Measurements from ENCODE around the gene GRN. TPM values are rescaled to one million over a fixed set of nuclear protein-coding genes. Genes with fewer than 3 reads are reported as not detected.

GRN gene
- total RNA-seq, 1 experiment from 2014 or later: 400 TPM

GRCh38 chr17:44323359-44324091 lies 21.6 kb upstream of the GRN start:
- POLR2A ChIA-PET (ENCODE audit: unreplicated experiment): no interaction called here
- TF ChIP-seq EZH2phosphoT487 (IDR thresholded peaks at IDR 0.05; ENCODE audit: borderline replicate concordance, low read length) (no peak), CTCF (conservative IDR thresholded peaks at IDR 0.05; ENCODE audit: low read depth, low read length) (no peak), EZH2 (IDR thresholded peaks at IDR 0.05; ENCODE audit: low read length, unreplicated experiment) (no peak)
- peaks cover 8% of the 10 kb centered on the region; the same call in 1 of the 2 replicates for H3K4me1 ChIP-seq (ENCODE audit: insufficient read depth, low read length)
- H4K20me1 ChIP-seq (ENCODE audit: low read length): 0 out of 2 replicates have a peak, but pooled peaks cover 6% of the 10 kb centered on the region
- no peak overlapping the region for H2AFZ ChIP-seq (ENCODE audit: low read length)
- peaks cover 41% of the 10 kb centered on the region for H3K79me2 ChIP-seq (ENCODE audit: low read length)
- peak overlapping the region; percentile 94 for H3K4me2 ChIP-seq (ENCODE audit: low read length)
- H3K9me2 ChIP-seq (replicated peaks; ENCODE audit: low read length): no peaks in the 10 kb centered on the region
- intact Hi-C loops (cut with micrococcal nuclease): loop anchor here (1.0 kb wide), 2 partner anchors 101 to 105 kb away; no protein-coding TSS in a partner anchor
- H3K27ac ChIP-seq (ENCODE audit: low read length): peak overlapping the region; percentile 51
- no peaks in the 10 kb centered on the region for H3K27me3 ChIP-seq (ENCODE audit: low read length)
- TSS peak; percentile 55 for BruUV-seq (replicated peaks)
- H3F3A ChIP-seq (ENCODE audit: low read length, unreplicated experiment): no peaks in the 10 kb centered on the region
- H3K9me3 ChIP-seq (ENCODE audit: low read length): no peaks in the 10 kb centered on the region
- H3K4me3 ChIP-seq (ENCODE audit: low read length): peak overlapping the region; percentile 81
- ATAC-seq (no peak), DNase-seq (no peak)
- CTCF ChIA-PET: interaction anchor here (0.6 kb wide), 1 partner anchor 104 kb away, joined by 7 read pairs; the partner anchor contains the start of gene UBTF
- H3K36me3 ChIP-seq (ENCODE audit: low read depth, low read length): peaks cover 31% of the 10 kb centered on the region
- H3K9ac ChIP-seq (ENCODE audit: low read length): peak overlapping the region; percentile 98

- TF ChIP-seq EZH2phosphoT487 (IDR thresholded peaks at IDR 0.05; ENCODE audit: borderline replicate concordance, low read length) (no peak), EZH2 (IDR thresholded peaks at IDR 0.05; ENCODE audit: low read length, unreplicated experiment) (no peak), CTCF (conservative IDR thresholded peaks at IDR 0.05; ENCODE audit: low read depth, low read length) (no peak)
- Histone ChIP-seq H3K4me1 (ENCODE audit: insufficient read depth, low read length) (peaks cover 8% of the 10 kb centered on the region; the same call in 1 of the 2 replicates), H2AFZ (ENCODE audit: low read length) (peak overlapping the region; percentile 34), H3K9me2 (replicated peaks; ENCODE audit: low read length) (no peaks in the 10 kb centered on the region), H3K27ac (ENCODE audit: low read length) (peak overlapping the region; percentile 51), H4K20me1 (ENCODE audit: low read length) (0 out of 2 replicates have a peak, but pooled peaks cover 6% of the 10 kb centered on the region), H3K9me3 (ENCODE audit: low read length) (no peaks in the 10 kb centered on the region), H3K27me3 (ENCODE audit: low read length) (no peaks in the 10 kb centered on the region), H3K4me3 (ENCODE audit: low read length) (peak overlapping the region; percentile 81), H3K79me2 (ENCODE audit: low read length) (peaks cover 41% of the 10 kb centered on the region), H3K9ac (ENCODE audit: low read length) (peak overlapping the region; percentile 98), H3F3A (ENCODE audit: low read length, unreplicated experiment) (no peaks in the 10 kb centered on the region), H3K36me3 (ENCODE audit: low read depth, low read length) (peaks cover 31% of the 10 kb centered on the region), H3K4me2 (ENCODE audit: low read length) (peak overlapping the region; percentile 94)
- intact Hi-C loops (cut with micrococcal nuclease): loop anchor here (1.0 kb wide), 2 partner anchors 102 to 106 kb away; no protein-coding TSS in a partner anchor
- CTCF ChIA-PET: interaction anchor here (0.6 to 1.0 kb wide), 2 partner anchors 104 to 110 kb away, joined by 4 to 7 read pairs; partner anchors contain the start of gene UBTF
- POLR2A ChIA-PET (ENCODE audit: unreplicated experiment): no interaction called here
- ATAC-seq (peak; percentile 33), DNase-seq (peak; percentile 39)
- BruUV-seq (replicated peaks): no TSS peak
Measured at GRCh38 chr17:44324092-44324570, 21.0 kb upstream of the GRN start.
